Upper lobe of left lung (tissue), 4 donors: ENCODE data around the gene ANO1.

ENCODE experiments used
- POLR2AphosphoS5 ChIP-seq, 2 donors: sonication (generic); formaldehyde crosslinking; IDR thresholded peaks; one replicate each; pipeline ENCODE4 v1.5.1; 2017; ENCODE audit warnings: antibody characterized with exemption in 2 of 2
- TF ChIP-seq, protein P1 (sequence below), 6 experiments: fragments of 450-650 bp in 4 of 6; fragments of 200-600 bp in 2 of 6; sonication (generic) in 2 of 6; IDR thresholded peaks; one replicate each; pipeline ENCODE4 v1.5.1; 2016 to 2019; ENCODE audit warnings: antibody characterized with exemption in 6 of 6

DNA sequence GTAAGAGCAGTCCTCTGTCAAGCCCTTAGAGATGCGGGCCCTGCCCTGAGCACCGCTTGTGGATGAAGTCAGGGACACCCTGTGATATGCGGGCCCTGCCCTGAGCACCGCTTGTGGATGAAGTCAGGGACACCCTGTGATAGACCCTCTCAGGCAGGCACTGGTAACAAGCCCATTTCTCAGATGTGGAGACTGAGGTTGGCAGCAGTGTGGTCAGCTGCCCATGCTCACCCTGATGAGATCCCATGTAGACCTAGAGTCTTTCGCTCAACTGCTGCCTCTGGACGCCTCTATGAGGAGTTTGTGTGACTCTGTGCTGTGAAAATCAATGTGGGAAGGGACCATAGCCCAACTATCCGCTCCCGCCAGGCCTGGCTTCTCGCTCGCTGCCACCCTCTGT is 66.1 kb downstream of the ANO1 start:
- TF ChIP-seq, protein P1, sequence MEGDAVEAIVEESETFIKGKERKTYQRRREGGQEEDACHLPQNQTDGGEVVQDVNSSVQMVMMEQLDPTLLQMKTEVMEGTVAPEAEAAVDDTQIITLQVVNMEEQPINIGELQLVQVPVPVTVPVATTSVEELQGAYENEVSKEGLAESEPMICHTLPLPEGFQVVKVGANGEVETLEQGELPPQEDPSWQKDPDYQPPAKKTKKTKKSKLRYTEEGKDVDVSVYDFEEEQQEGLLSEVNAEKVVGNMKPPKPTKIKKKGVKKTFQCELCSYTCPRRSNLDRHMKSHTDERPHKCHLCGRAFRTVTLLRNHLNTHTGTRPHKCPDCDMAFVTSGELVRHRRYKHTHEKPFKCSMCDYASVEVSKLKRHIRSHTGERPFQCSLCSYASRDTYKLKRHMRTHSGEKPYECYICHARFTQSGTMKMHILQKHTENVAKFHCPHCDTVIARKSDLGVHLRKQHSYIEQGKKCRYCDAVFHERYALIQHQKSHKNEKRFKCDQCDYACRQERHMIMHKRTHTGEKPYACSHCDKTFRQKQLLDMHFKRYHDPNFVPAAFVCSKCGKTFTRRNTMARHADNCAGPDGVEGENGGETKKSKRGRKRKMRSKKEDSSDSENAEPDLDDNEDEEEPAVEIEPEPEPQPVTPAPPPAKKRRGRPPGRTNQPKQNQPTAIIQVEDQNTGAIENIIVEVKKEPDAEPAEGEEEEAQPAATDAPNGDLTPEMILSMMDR (IDR thresholded peaks at IDR 0.05), result no peak
- no peak for TF ChIP-seq POLR2AphosphoS5 (IDR thresholded peaks at IDR 0.05)
